Measurements from ENCODE around the gene PIP5K1B.

GRCh38 chr9:69030851-69031645 is 326.0 kb downstream of the PIP5K1B start:
- TF ChIP-seq CTCF (IDR thresholded peaks at IDR 0.05; ENCODE audit: borderline replicate concordance, extremely low read depth, low read length, poor library complexity, severe bottlenecking) = no peak
- TF ChIP-seq EZH2 (IDR thresholded peaks at IDR 0.05; ENCODE audit: borderline replicate concordance, low read depth, low read length, severe bottlenecking) = no peak
